ENCODE results near the gene HOXB2. TPM values are rescaled to one million over a fixed set of nuclear protein-coding genes. Genes with fewer than 3 reads are reported as not detected.

HOXB2 gene
- polyA plus RNA-seq, 1 donor = 13.2 TPM

Other genes starting within 250 kb of the HOXB2 start
- gene SKAP1, start 114.9 kb downstream of the HOXB2 start, polyA plus RNA-seq (ENCODE audit: insufficient read length) = 0.30 TPM
- not detected for gene HOXB1, start 14.1 kb downstream of the HOXB2 start, polyA plus RNA-seq (ENCODE audit: insufficient read length)
- 1.2 TPM for gene HOXB4, start 33.2 kb upstream of the HOXB2 start, polyA plus RNA-seq (ENCODE audit: insufficient read length)
- gene HOXB3, start 45.1 kb upstream of the HOXB2 start, polyA plus RNA-seq (ENCODE audit: insufficient read length) = 9.2 TPM
- gene HOXB5, start 48.7 kb upstream of the HOXB2 start, polyA plus RNA-seq (ENCODE audit: insufficient read length) = 0.81 TPM
- 0.80 TPM for gene HOXB6, start 59.9 kb upstream of the HOXB2 start, polyA plus RNA-seq (ENCODE audit: insufficient read length)
- gene HOXB7, start 65.9 kb upstream of the HOXB2 start, polyA plus RNA-seq (ENCODE audit: insufficient read length) = 1.8 TPM
- 0.19 TPM for gene HOXB8, start 70.2 kb upstream of the HOXB2 start, polyA plus RNA-seq (ENCODE audit: insufficient read length)
- 0.05 TPM for gene HOXB9, start 81.2 kb upstream of the HOXB2 start, polyA plus RNA-seq (ENCODE audit: insufficient read length)
- not detected for gene PRAC1, start 177.4 kb upstream of the HOXB2 start, polyA plus RNA-seq (ENCODE audit: insufficient read length)
- not detected for gene PRAC2, start 178.1 kb upstream of the HOXB2 start, polyA plus RNA-seq (ENCODE audit: insufficient read length)
- gene HOXB13, start 183.6 kb upstream of the HOXB2 start, polyA plus RNA-seq (ENCODE audit: insufficient read length) = not detected

All from forelimb muscle (tissue), 1 donor.